Activated CD8-positive, alpha-beta T cell treated with anti-CD3 and anti-CD28 coated beads for 36 hours (primary cell): Measurements from ENCODE around the gene TGFB2. TPM values are rescaled to one million over a fixed set of nuclear protein-coding genes. Genes with fewer than 3 reads are reported as not detected.

Experiments used
- ATAC-seq: fragments of 200-7000 bp; cut with Tn5 transposase; one replicate; pipeline ENCODE4 v1.10.0; 2021; ENCODE audit warnings: mild to moderate bottlenecking, moderate library complexity
- CTCF ChIA-PET: fragments of 350-600 bp; sonication (Branson Sonifier 250); formaldehyde crosslinking; loops from one replicate; lab custom pipeline; 2021; ENCODE audit warnings: antibody characterized with exemption; lab: Charles Lee
- POLR2A ChIA-PET: fragments of 350-600 bp; sonication (Branson Sonifier 250); formaldehyde crosslinking; loops from one replicate; lab custom pipeline; 2021; ENCODE audit warnings: antibody characterized with exemption; lab: Charles Lee
- DNase-seq: peaks from one replicate; pipeline ENCODE4 v3.0.0-alpha.2; 2020
- H3K27ac Mint-ChIP-seq: one replicate; pipeline ENCODE4 v1.8.0; 2021; ENCODE audit warnings: mild to moderate bottlenecking, mixed read lengths
- H3K27me3 Mint-ChIP-seq: one replicate; pipeline ENCODE4 v1.8.0; 2021; ENCODE audit warnings: mixed read lengths
- H3K36me3 Mint-ChIP-seq: one replicate; pipeline ENCODE4 v1.8.0; 2021; ENCODE audit warnings: low read depth, mixed read lengths
- H3K4me1 Mint-ChIP-seq: one replicate; pipeline ENCODE4 v1.8.0; 2021; ENCODE audit warnings: low read depth, mixed read lengths
- H3K4me3 Mint-ChIP-seq: one replicate; pipeline ENCODE4 v1.8.0; 2021; ENCODE audit warnings: mild to moderate bottlenecking, moderate library complexity, mixed read lengths
- H3K9me3 Mint-ChIP-seq: one replicate; pipeline ENCODE4 v1.8.0; 2021; ENCODE audit warnings: mixed read lengths
- intact Hi-C: fragments of 100-400 bp; cut with micrococcal nuclease; formaldehyde crosslinking; loops from one replicate; pipeline ENCODE4 v1.10.0; 2022
- total RNA-seq, 2 experiments: library from RNA; stranded (reverse); gene quantifications; one replicate each; pipeline ENCODE4 v1.2.3, GENCODE V29; 2021
- TF ChIP-seq, protein P1 (sequence below): fragments of 200-600 bp; IDR thresholded peaks from one replicate; pipeline ENCODE4 v1.8.0; 2022; ENCODE audit warnings: antibody characterized with exemption, mild to moderate bottlenecking

TGFB2 gene
- total RNA-seq, 2 experiments from 2014 or later, result not detected

DNA sequence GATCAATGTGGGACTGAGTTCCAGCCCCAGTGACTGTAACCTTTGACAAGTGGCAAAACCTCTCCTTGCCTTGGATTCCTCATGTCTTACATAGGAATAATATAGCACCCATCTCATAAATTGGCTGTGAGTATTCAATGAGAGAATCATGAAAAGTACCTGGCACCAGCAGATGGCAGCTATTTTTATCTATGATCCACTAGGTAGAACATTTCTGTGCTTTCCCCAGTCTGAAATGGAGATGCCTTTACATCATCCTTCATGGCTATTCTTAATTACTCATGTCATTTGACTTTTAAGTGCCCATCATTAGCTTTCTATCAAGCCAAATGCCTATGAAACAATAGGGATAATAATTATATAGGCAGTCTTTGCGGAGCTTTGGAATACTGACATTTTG lies 130.1 kb downstream of the TGFB2 start:
- intact Hi-C loops, result no loop called here
- no peaks in the 10 kb centered on the region for H3K36me3 Mint-ChIP-seq
- ATAC-seq (no peak), DNase-seq (no peak)
- TF ChIP-seq, protein P1, sequence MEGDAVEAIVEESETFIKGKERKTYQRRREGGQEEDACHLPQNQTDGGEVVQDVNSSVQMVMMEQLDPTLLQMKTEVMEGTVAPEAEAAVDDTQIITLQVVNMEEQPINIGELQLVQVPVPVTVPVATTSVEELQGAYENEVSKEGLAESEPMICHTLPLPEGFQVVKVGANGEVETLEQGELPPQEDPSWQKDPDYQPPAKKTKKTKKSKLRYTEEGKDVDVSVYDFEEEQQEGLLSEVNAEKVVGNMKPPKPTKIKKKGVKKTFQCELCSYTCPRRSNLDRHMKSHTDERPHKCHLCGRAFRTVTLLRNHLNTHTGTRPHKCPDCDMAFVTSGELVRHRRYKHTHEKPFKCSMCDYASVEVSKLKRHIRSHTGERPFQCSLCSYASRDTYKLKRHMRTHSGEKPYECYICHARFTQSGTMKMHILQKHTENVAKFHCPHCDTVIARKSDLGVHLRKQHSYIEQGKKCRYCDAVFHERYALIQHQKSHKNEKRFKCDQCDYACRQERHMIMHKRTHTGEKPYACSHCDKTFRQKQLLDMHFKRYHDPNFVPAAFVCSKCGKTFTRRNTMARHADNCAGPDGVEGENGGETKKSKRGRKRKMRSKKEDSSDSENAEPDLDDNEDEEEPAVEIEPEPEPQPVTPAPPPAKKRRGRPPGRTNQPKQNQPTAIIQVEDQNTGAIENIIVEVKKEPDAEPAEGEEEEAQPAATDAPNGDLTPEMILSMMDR, result no peak
- POLR2A ChIA-PET, result no interaction called here
- no peak overlapping the region for H3K4me3 Mint-ChIP-seq
- H3K4me1 Mint-ChIP-seq, result peaks cover 20% of the 10 kb centered on the region
- peaks cover 3% of the 10 kb centered on the region for H3K27me3 Mint-ChIP-seq
- no peaks in the 10 kb centered on the region for H3K9me3 Mint-ChIP-seq
- CTCF ChIA-PET, result no interaction called here
- no peak overlapping the region for H3K27ac Mint-ChIP-seq

GRCh38 chr1:218475699-218476098 lies 130.6 kb downstream of the TGFB2 start:
- CTCF ChIA-PET, result no interaction called here
- TF ChIP-seq, protein P1, result no peak
- Mint-ChIP-seq H3K9me3 (no peaks in the 10 kb centered on the region), H3K27me3 (peaks cover 3% of the 10 kb centered on the region), H3K4me1 (peaks cover 20% of the 10 kb centered on the region), H3K36me3 (no peaks in the 10 kb centered on the region), H3K27ac (no peak overlapping the region), H3K4me3 (no peak overlapping the region)
- intact Hi-C loops, result no loop called here
- DNase-seq, result no peak
- POLR2A ChIA-PET, result no interaction called here
- ATAC-seq, result no peak

DNA sequence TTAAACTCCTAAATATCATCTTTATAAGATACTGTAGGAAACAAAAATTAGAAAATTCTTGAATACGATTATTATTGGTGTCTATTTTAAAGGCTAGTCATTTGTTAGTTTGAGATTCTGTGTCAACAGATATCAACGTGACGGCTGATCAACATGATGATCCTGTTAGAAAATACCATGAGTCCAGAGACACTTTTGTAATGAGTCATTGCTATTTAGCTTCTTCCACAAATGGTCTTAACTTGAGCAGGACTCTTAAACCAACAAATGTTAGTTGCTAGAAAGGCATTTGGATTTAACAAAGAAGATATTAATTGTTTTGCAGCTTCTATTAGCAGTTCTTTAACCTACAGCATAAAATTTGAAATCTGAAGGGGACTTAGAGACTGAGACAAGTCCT lies 131.2 kb downstream of the TGFB2 start:
- H3K36me3 Mint-ChIP-seq, result no peaks in the 10 kb centered on the region
- ATAC-seq (no peak), DNase-seq (no peak)
- CTCF ChIA-PET, result interaction anchor here (1.3 kb wide), 1 partner anchor 54 kb away, joined by 3 read pairs; no protein-coding TSS in a partner anchor
- H3K27ac Mint-ChIP-seq, result no peak overlapping the region
- TF ChIP-seq, protein P1, result no peak
- H3K4me3 Mint-ChIP-seq, result no peak overlapping the region
- peaks cover 20% of the 10 kb centered on the region for H3K4me1 Mint-ChIP-seq
- intact Hi-C loops, result no loop called here
- peaks cover 4% of the 10 kb centered on the region for H3K27me3 Mint-ChIP-seq
- H3K9me3 Mint-ChIP-seq, result no peaks in the 10 kb centered on the region
- POLR2A ChIA-PET, result no interaction called here

DNA sequence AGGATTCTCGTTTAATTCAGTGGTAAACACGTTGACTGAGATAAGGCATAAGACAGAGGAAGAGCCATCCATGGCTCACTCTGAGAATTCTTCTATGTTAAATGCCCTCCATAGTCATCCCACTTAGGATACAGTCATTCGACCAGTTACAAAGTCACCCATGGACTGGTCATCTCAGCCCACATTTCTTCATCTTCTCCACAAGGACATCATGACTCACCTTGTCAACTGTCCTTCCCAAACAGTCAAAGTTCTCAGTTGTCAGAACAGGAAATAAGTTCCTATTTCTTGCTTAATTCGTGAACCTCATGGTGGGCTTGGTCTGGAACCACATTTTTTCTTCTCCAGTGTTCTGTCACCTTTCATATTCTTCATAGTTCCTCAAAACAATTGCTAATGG lies 133.2 kb downstream of the TGFB2 start:
- Mint-ChIP-seq H3K4me1 (peaks cover 15% of the 10 kb centered on the region), H3K36me3 (no peaks in the 10 kb centered on the region), H3K27me3 (peaks cover 4% of the 10 kb centered on the region), H3K9me3 (no peaks in the 10 kb centered on the region), H3K4me3 (no peak overlapping the region), H3K27ac (no peak overlapping the region)
- intact Hi-C loops, result no loop called here
- no peak for ATAC-seq
- no peak for DNase-seq
- POLR2A ChIA-PET, result no interaction called here
- TF ChIP-seq, protein P1, result no peak
- CTCF ChIA-PET, result no interaction called here

GRCh38 chr1:218479436-218480115 lies 134.4 kb downstream of the TGFB2 start:
- POLR2A ChIA-PET, result no interaction called here
- CTCF ChIA-PET, result no interaction called here
- H3K4me1 Mint-ChIP-seq, result peaks cover 4% of the 10 kb centered on the region
- ATAC-seq (no peak), DNase-seq (no peak)
- H3K27ac Mint-ChIP-seq, result no peak overlapping the region
- TF ChIP-seq, protein P1, result no peak
- intact Hi-C loops, result no loop called here
- H3K36me3 Mint-ChIP-seq, result no peaks in the 10 kb centered on the region
- H3K4me3 Mint-ChIP-seq, result no peak overlapping the region
- no peaks in the 10 kb centered on the region for H3K9me3 Mint-ChIP-seq
- peaks cover 4% of the 10 kb centered on the region for H3K27me3 Mint-ChIP-seq
